ENCODE results near the gene BTG3.

DNA sequence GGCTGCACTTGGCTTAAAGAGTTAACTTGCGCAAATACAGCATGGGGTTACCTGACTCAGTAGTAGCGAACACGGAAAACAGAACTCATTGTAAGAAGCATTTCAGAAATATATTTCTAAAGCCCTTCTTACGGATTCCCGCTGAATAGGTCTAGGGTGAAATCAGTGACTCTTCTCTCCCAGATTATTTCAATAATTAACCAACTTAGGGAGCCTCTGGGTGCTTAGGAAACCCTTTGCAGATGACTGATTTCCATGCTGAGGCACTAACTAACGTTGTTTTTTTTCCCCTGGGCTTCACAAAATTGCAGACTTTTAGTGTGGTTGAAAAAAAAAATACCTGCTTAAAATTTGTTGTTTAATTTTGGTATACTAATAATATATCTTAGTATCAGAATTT lies 40.3 kb downstream of the BTG3 start:
- TF ChIP-seq, protein P1, sequence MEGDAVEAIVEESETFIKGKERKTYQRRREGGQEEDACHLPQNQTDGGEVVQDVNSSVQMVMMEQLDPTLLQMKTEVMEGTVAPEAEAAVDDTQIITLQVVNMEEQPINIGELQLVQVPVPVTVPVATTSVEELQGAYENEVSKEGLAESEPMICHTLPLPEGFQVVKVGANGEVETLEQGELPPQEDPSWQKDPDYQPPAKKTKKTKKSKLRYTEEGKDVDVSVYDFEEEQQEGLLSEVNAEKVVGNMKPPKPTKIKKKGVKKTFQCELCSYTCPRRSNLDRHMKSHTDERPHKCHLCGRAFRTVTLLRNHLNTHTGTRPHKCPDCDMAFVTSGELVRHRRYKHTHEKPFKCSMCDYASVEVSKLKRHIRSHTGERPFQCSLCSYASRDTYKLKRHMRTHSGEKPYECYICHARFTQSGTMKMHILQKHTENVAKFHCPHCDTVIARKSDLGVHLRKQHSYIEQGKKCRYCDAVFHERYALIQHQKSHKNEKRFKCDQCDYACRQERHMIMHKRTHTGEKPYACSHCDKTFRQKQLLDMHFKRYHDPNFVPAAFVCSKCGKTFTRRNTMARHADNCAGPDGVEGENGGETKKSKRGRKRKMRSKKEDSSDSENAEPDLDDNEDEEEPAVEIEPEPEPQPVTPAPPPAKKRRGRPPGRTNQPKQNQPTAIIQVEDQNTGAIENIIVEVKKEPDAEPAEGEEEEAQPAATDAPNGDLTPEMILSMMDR (IDR thresholded peaks at IDR 0.05; ENCODE audit: low read length): no peak
- TF ChIP-seq EZH2 (optimal IDR thresholded peaks at IDR 0.05; ENCODE audit: low read depth, low read length) (no peak), EZH2phosphoT487 (IDR thresholded peaks at IDR 0.05; ENCODE audit: low read length) (no peak)
